GM12864 (cell line): ENCODE measurements around the gene SYT4.
"Not testable (repeated sequence)": the region's sequence is repeated elsewhere in the genome, so short reads cannot be mapped to it uniquely, and the experiment has no call there.

Source experiments
- DNase-seq: peaks from one replicate; pipeline ENCODE4 v3.0.0-alpha.2; 2011; ENCODE audit warnings: low read depth
- H3K4me3 ChIP-seq: 2 replicates; pipeline ENCODE4 v1.5.1; 2011; ENCODE audit warnings: mild to moderate bottlenecking, low read depth, low read length, control low read depth
- CTCF ChIP-seq: IDR thresholded peaks from 2 replicates; pipeline ENCODE4 v1.5.1; 2011; ENCODE audit warnings: low read depth, mild to moderate bottlenecking, moderate library complexity, low read length, control low read depth, inconsistent platforms; ENCODE audit errors: missing control alignments

The SYT4 gene, protein sequence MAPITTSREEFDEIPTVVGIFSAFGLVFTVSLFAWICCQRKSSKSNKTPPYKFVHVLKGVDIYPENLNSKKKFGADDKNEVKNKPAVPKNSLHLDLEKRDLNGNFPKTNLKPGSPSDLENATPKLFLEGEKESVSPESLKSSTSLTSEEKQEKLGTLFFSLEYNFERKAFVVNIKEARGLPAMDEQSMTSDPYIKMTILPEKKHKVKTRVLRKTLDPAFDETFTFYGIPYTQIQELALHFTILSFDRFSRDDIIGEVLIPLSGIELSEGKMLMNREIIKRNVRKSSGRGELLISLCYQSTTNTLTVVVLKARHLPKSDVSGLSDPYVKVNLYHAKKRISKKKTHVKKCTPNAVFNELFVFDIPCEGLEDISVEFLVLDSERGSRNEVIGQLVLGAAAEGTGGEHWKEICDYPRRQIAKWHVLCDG

DNA sequence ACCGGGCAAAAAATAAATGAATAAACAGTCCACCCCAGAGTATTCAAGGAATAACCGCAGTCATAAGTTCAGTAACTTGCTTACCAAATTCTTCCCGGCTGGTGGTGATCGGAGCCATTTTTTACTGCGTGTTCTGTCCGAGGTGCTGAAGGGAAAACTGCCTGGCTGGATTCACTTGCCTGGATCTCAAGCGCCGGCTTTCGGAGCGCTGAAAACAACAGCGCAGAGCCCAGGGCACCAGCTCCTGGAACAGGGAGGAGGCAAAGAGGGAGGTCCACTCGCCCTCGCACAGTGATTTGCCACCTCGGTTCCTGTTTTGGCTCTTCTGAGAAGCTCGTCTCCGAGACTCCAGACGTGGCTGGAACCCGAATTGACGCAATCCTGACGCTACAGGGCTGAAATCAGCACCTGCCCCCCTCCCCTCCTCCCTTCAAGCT lies at the start of gene SYT4:
Gene SYT4, minus strand, starts transcription at position 327 of the 437 bp plus-strand sequence. Its CDS starts 209 bp downstream, at position 118.
- H3K4me3 ChIP-seq = no peak within 1 kb of the TSS
- no peak for DNase-seq
- no peak for TF ChIP-seq CTCF

DNA sequence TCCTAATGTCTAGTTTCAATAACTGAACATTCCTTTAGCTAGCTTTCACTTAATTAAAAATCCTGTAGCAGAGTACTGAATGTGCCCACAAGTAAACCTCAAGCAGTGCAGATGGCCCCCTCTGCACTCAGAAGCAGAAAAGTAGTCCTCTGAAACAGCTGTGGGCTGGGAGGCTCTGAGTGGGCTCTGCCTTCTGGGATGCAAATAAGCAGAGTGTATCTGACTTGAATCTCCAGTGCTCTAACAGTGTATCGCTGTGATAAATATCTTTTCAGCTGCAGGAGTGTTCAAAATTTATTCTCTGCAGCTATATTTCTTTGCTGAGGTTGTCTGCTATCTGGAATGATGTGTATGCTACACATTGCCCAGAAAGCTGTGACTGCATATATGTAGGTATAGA lies 44.8 kb upstream of the SYT4 start:
- DNase-seq = no peak
- no peak overlapping the region for H3K4me3 ChIP-seq
- no peak for TF ChIP-seq CTCF

DNA sequence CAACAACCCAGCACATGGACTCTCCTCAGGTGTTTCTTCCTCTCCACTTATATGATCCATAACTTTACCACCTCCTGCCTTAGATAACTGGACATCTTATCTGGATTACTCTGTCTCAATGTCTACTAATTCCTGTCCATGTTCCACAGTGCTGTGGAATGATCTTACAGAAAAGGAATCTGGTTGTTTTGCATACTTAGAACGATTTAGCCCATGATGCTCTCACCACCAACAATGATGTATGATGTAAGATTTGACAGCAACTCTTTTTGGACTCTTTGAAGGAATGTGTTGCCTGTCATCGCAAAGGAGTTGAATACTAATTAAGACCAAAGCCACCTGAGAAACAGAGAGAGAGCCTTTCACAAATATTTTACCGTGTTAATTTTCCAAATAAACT lies 37.7 kb upstream of the SYT4 start:
- no peak overlapping the region for H3K4me3 ChIP-seq
- no peak for DNase-seq
- TF ChIP-seq CTCF = no peak

DNA sequence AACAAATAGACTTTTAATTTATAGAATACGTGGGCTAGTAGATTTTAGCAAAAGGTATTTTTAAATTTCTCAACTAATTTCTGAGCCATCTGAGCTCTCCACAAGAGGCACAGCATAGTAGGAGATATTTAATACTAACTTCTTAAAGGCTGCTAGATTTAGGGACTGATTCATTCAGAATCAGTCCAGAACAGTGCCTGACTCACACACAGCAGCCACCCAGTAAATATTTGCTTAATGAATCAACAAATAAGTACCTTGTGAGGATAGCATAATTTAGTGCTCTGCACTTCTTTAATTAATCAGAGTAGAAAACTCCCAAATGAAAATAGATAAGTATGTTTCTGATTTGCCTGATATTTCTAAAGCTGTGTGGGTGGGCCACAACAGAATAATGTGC lies 35.6 kb upstream of the SYT4 start:
- no peak for TF ChIP-seq CTCF
- DNase-seq = no peak
- no peak overlapping the region for H3K4me3 ChIP-seq

GRCh38 chr18:43310239-43310638 lies 32.9 kb upstream of the SYT4 start:
- TF ChIP-seq CTCF = no peak
- no peak overlapping the region for H3K4me3 ChIP-seq
- DNase-seq = no peak

DNA sequence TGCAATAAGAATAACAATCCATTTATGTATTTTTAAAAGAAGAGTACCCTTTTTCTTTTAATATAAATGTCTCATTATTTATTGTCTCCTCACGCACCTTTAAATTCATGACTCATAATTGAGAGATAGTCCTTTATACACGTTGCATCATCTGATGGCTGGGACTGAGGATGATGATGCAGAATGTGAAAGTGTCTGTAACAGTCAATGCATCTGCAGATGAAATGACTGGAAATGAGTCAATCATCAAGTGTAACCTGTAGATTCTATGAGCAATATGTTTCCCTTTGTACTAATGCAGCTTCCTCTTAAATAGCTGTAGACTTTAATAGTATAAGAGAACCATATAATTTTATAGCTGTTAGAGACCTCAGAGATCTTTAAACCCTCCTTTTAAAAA lies 26.1 kb upstream of the SYT4 start:
- DNase-seq = no peak
- TF ChIP-seq CTCF = no peak
- H3K4me3 ChIP-seq = no peak overlapping the region

DNA sequence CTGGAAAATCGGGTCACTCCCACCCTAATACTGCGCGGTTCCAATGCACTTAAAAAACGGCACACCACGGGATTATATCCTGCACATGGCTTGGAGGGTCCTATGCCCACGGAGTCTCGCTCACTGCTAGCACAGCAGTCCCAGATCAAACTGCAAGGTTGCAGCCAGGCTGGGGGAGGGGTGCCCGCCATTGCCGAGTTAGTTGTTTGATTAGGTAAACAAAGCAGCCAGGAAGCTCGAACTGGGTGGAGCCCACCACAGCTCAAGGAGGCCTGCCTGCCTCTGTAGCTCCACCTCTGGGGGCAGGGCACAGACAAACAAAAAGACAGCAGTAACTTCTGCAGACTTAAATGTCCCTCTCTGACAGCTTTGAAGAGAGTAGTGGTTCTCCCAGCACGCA lies 8.9 kb upstream of the SYT4 start:
- not testable (repeated sequence) for H3K4me3 ChIP-seq, DNase-seq
